ENCODE results near the gene ZNHIT1. TPM values are rescaled to one million over a fixed set of nuclear protein-coding genes. Genes with fewer than 3 reads are reported as not detected.

Gene ZNHIT1
- polyA plus RNA-seq, 1 of the 3 experiments (the other 2 are of a cell fraction) = 101 TPM

DNA sequence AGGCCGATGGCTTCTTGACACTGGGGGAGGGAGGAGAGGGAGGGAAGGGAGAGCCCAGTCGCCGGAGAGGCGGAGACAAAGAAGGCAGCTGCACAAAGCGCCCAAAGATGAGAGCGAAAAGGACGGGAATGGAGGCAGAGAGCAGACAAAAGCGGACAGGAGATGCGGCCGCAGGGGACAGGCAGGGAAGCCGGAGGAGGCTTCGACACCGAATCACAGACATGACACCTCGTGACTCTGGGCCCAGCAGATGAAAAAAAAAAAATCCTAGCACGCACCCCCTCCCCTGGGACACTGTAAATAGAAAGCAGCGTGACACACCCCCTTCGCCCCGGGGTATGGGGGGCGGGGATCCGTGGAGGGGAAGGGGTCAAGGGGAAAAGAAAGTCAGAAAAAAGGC is 38.8 kb upstream of the ZNHIT1 start:
- CTCF ChIA-PET = interaction anchor here (1.0 to 6.7 kb wide), 8 partner anchors 8 to 37 kb away, joined by 3 to 43 read pairs (median 6); no protein-coding TSS in a partner anchor
- POLR2A ChIA-PET = interaction anchor here (1.0 to 2.1 kb wide), 4 partner anchors 10 to 39 kb away, joined by 3 to 9 read pairs (median 3); partner anchors contain the start of genes VGF and ZNHIT1

DNA sequence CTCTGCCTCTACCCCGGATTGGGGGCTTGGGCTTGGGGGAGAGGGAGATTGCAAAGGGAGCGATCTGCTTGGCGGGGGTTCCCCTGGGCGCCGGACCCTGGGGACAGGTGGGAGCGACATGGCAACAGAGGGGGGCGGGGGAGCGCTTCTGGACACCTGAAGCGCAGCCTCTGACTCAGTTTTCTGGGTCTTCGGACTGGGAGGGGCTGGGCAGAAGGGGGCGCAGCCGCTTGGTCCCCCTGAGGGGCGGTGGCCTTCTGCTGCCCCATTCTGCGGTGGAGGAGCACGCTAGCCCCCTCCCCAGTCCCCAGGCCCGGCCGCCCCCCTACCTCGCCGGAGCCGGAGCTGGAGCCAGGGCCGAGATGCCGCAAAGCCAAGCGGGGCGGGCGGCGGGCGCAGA is 38.3 kb upstream of the ZNHIT1 start:
- Histone ChIP-seq H3F3A (replicated peaks; ENCODE audit: insufficient read depth) (peaks cover 4% of the 10 kb centered on the region), H3K9me3 (no peaks in the 10 kb centered on the region), H3K27ac (ENCODE audit: low read depth in 2 of 2, low read length in 1 of 2) (peak overlapping the region in 1 of 2 experiments; percentile 28; a peak in 1 of 4 replicates), H3K27me3 (ENCODE audit: insufficient read depth) (peaks cover 28% of the 10 kb centered on the region), H3K9ac (no peak overlapping the region), H3K79me2 (ENCODE audit: insufficient read depth) (no peaks in the 10 kb centered on the region), H3K4me3 (ENCODE audit: low read depth in 2 of 2, low read length in 1 of 2) (peak overlapping the region; percentile 39 to 48; a peak in 3 of 4 replicates), H3K4me1 (ENCODE audit: control insufficient read depth in 1 of 2, insufficient read depth in 2 of 2, low read depth in 1 of 2, low read length in 1 of 2) (peaks cover 0 to 16% of the 10 kb centered on the region in 2 experiments; a peak in 1 of 4 replicates), H2AFZ (ENCODE audit: low read depth) (peak overlapping the region; percentile 67; the same call in 1 of the 2 replicates), H3K36me3 (replicated peaks in 1 of 2; ENCODE audit: control insufficient read depth in 1 of 2, insufficient read depth in 2 of 2, low read length in 1 of 2) (no peaks in the 10 kb centered on the region), H4K20me1 (ENCODE audit: insufficient read depth) (no peaks in the 10 kb centered on the region), H3K4me2 (peak overlapping the region; percentile 72), H3K9me2 (no peaks in the 10 kb centered on the region)
- 5% methylated on average over 7 of the region's 27 CpGs for WGBS (ENCODE audit: low lambda C conversion rate)
- CTCF ChIA-PET = interaction anchor here (0.7 to 5.4 kb wide), 11 partner anchors 9 to 103 kb away, joined by 3 to 52 read pairs (median 5); partner anchors contain the start of genes FIS1 and VGF
- POLR2A ChIA-PET = interaction anchor here (0.5 to 1.7 kb wide), 7 partner anchors 9 to 36 kb away, joined by 3 to 9 read pairs (median 5); partner anchors contain the start of gene VGF
- DNase-seq = peak; percentile 70
- no peak for TF ChIP-seq EZH2phosphoT487 (IDR thresholded peaks at IDR 0.05; ENCODE audit: borderline replicate concordance, low read depth)
- TF ChIP-seq JUND (IDR thresholded peaks at IDR 0.05) = no peak
- no peak for TF ChIP-seq CHD2 (IDR thresholded peaks at IDR 0.05; ENCODE audit: low read length, partially characterized antibody)
- no peak for TF ChIP-seq NRF1 (IDR thresholded peaks at IDR 0.05; ENCODE audit: low read depth, low read length)
- TF ChIP-seq NFIC (IDR thresholded peaks at IDR 0.05; ENCODE audit: borderline replicate concordance) = no peak
- TF ChIP-seq SMC3 (IDR thresholded peaks at IDR 0.05; ENCODE audit: low read depth, low read length) = no peak
- TF ChIP-seq RFX5 (IDR thresholded peaks at IDR 0.05; ENCODE audit: low read length) = no peak
- no peak for TF ChIP-seq GABPA (IDR thresholded peaks at IDR 0.05; ENCODE audit: low read depth)
- TF ChIP-seq, protein P1, sequence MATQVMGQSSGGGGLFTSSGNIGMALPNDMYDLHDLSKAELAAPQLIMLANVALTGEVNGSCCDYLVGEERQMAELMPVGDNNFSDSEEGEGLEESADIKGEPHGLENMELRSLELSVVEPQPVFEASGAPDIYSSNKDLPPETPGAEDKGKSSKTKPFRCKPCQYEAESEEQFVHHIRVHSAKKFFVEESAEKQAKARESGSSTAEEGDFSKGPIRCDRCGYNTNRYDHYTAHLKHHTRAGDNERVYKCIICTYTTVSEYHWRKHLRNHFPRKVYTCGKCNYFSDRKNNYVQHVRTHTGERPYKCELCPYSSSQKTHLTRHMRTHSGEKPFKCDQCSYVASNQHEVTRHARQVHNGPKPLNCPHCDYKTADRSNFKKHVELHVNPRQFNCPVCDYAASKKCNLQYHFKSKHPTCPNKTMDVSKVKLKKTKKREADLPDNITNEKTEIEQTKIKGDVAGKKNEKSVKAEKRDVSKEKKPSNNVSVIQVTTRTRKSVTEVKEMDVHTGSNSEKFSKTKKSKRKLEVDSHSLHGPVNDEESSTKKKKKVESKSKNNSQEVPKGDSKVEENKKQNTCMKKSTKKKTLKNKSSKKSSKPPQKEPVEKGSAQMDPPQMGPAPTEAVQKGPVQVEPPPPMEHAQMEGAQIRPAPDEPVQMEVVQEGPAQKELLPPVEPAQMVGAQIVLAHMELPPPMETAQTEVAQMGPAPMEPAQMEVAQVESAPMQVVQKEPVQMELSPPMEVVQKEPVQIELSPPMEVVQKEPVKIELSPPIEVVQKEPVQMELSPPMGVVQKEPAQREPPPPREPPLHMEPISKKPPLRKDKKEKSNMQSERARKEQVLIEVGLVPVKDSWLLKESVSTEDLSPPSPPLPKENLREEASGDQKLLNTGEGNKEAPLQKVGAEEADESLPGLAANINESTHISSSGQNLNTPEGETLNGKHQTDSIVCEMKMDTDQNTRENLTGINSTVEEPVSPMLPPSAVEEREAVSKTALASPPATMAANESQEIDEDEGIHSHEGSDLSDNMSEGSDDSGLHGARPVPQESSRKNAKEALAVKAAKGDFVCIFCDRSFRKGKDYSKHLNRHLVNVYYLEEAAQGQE (IDR thresholded peaks at IDR 0.05; ENCODE audit: low read depth, low read length) = no peak
- TF ChIP-seq, protein P2, sequence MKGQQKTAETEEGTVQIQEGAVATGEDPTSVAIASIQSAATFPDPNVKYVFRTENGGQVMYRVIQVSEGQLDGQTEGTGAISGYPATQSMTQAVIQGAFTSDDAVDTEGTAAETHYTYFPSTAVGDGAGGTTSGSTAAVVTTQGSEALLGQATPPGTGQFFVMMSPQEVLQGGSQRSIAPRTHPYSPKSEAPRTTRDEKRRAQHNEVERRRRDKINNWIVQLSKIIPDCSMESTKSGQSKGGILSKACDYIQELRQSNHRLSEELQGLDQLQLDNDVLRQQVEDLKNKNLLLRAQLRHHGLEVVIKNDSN (IDR thresholded peaks at IDR 0.05; ENCODE audit: borderline replicate concordance, low read depth) = no peak
- TF ChIP-seq EP300 (IDR thresholded peaks at IDR 0.05; ENCODE audit: borderline replicate concordance in 1 of 2, low read depth in 1 of 2, low read length in 1 of 2) = no peak
- TF ChIP-seq, protein P3, sequence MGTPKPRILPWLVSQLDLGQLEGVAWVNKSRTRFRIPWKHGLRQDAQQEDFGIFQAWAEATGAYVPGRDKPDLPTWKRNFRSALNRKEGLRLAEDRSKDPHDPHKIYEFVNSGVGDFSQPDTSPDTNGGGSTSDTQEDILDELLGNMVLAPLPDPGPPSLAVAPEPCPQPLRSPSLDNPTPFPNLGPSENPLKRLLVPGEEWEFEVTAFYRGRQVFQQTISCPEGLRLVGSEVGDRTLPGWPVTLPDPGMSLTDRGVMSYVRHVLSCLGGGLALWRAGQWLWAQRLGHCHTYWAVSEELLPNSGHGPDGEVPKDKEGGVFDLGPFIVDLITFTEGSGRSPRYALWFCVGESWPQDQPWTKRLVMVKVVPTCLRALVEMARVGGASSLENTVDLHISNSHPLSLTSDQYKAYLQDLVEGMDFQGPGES (IDR thresholded peaks at IDR 0.05; ENCODE audit: low read depth, low read length) = no peak
- TF ChIP-seq, protein P4, sequence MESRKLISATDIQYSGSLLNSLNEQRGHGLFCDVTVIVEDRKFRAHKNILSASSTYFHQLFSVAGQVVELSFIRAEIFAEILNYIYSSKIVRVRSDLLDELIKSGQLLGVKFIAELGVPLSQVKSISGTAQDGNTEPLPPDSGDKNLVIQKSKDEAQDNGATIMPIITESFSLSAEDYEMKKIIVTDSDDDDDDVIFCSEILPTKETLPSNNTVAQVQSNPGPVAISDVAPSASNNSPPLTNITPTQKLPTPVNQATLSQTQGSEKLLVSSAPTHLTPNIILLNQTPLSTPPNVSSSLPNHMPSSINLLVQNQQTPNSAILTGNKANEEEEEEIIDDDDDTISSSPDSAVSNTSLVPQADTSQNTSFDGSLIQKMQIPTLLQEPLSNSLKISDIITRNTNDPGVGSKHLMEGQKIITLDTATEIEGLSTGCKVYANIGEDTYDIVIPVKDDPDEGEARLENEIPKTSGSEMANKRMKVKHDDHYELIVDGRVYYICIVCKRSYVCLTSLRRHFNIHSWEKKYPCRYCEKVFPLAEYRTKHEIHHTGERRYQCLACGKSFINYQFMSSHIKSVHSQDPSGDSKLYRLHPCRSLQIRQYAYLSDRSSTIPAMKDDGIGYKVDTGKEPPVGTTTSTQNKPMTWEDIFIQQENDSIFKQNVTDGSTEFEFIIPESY (IDR thresholded peaks at IDR 0.05; ENCODE audit: borderline replicate concordance, low read depth) = no peak
- no peak for TF ChIP-seq TEAD4 (IDR thresholded peaks at IDR 0.05; ENCODE audit: borderline replicate concordance, insufficient read depth)
- TF ChIP-seq, protein P5, sequence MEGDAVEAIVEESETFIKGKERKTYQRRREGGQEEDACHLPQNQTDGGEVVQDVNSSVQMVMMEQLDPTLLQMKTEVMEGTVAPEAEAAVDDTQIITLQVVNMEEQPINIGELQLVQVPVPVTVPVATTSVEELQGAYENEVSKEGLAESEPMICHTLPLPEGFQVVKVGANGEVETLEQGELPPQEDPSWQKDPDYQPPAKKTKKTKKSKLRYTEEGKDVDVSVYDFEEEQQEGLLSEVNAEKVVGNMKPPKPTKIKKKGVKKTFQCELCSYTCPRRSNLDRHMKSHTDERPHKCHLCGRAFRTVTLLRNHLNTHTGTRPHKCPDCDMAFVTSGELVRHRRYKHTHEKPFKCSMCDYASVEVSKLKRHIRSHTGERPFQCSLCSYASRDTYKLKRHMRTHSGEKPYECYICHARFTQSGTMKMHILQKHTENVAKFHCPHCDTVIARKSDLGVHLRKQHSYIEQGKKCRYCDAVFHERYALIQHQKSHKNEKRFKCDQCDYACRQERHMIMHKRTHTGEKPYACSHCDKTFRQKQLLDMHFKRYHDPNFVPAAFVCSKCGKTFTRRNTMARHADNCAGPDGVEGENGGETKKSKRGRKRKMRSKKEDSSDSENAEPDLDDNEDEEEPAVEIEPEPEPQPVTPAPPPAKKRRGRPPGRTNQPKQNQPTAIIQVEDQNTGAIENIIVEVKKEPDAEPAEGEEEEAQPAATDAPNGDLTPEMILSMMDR (IDR thresholded peaks at IDR 0.05) = no peak

More for the DNA sequence above, 38.8 kb upstream of the ZNHIT1 start:
- Histone ChIP-seq H3F3A (replicated peaks; ENCODE audit: insufficient read depth) (no peaks in the 10 kb centered on the region), H3K4me3 (ENCODE audit: low read depth in 2 of 2, low read length in 1 of 2) (peak overlapping the region; percentile 48 to 49; a peak in 3 of 4 replicates), H3K79me2 (ENCODE audit: insufficient read depth) (no peaks in the 10 kb centered on the region), H3K4me2 (peak overlapping the region; percentile 72), H4K20me1 (ENCODE audit: insufficient read depth) (no peaks in the 10 kb centered on the region), H3K27ac (ENCODE audit: low read depth in 2 of 2, low read length in 1 of 2) (no peak overlapping the region; a peak in 1 of 4 replicates), H3K27me3 (ENCODE audit: insufficient read depth) (peaks cover 28% of the 10 kb centered on the region), H2AFZ (ENCODE audit: low read depth) (peak overlapping the region; percentile 47; the same call in 1 of the 2 replicates), H3K9me2 (no peaks in the 10 kb centered on the region), H3K36me3 (replicated peaks in 1 of 2; ENCODE audit: control insufficient read depth in 1 of 2, insufficient read depth in 2 of 2, low read length in 1 of 2) (no peaks in the 10 kb centered on the region), H3K4me1 (ENCODE audit: control insufficient read depth in 1 of 2, insufficient read depth in 2 of 2, low read depth in 1 of 2, low read length in 1 of 2) (peaks cover 0 to 16% of the 10 kb centered on the region in 2 experiments; a peak in 1 of 4 replicates), H3K9me3 (no peaks in the 10 kb centered on the region), H3K9ac (no peak overlapping the region)
- DNase-seq = peak; percentile 81
- 6% methylated on average over 20 of the region's 20 CpGs for WGBS (ENCODE audit: low lambda C conversion rate)
- TF ChIP-seq MXI1 (IDR thresholded peaks at IDR 0.05; ENCODE audit: low read depth, low read length) = peak; percentile 76
- TF ChIP-seq CHD2 (IDR thresholded peaks at IDR 0.05; ENCODE audit: low read length, partially characterized antibody) = no peak
